ENCODE results near the gene COL4A2. TPM values are rescaled to one million over a fixed set of nuclear protein-coding genes. Genes with fewer than 3 reads are reported as not detected.

Gene COL4A2
- total RNA-seq, 6 donors from 2014 or later = 169 to 458 (median 258) TPM

- no peak for TF ChIP-seq EP300 (IDR thresholded peaks at IDR 0.05)
- no peak for TF ChIP-seq POLR2AphosphoS5 (IDR thresholded peaks at IDR 0.05)
- TF ChIP-seq CTCF (IDR thresholded peaks at IDR 0.05) = no peak
- no peak for TF ChIP-seq POLR2A (IDR thresholded peaks at IDR 0.05)
- 2% methylated on average over 29 to 63 of the region's 64 CpGs for WGBS, 2 donors
- peaks cover 24 to 62% (median 34%) of the 10 kb centered on the region in 4 donors for H3K4me1 ChIP-seq
- H3K4me3 ChIP-seq = peak overlapping the region; percentile 56 to 81 (median 71)
- H3K36me3 ChIP-seq = peaks cover 0 to 9% (median 0%) of the 10 kb centered on the region in 4 donors
- peak; percentile 25 to 37 for ATAC-seq (ENCODE audit: low FRiP score in 2 of 2)
- H3K9me3 ChIP-seq = no peaks in the 10 kb centered on the region
- H3K27me3 ChIP-seq = peaks cover 0 to 7% (median 3%) of the 10 kb centered on the region in 4 donors
- DNase-seq = peak in 1 of 2 donors; percentile 86
- H3K27ac ChIP-seq = peak overlapping the region; percentile 91 to 95 (median 93)
Measured at GRCh38 chr13:110307767-110308655, 927 bp downstream of the COL4A2 start.

DNA sequence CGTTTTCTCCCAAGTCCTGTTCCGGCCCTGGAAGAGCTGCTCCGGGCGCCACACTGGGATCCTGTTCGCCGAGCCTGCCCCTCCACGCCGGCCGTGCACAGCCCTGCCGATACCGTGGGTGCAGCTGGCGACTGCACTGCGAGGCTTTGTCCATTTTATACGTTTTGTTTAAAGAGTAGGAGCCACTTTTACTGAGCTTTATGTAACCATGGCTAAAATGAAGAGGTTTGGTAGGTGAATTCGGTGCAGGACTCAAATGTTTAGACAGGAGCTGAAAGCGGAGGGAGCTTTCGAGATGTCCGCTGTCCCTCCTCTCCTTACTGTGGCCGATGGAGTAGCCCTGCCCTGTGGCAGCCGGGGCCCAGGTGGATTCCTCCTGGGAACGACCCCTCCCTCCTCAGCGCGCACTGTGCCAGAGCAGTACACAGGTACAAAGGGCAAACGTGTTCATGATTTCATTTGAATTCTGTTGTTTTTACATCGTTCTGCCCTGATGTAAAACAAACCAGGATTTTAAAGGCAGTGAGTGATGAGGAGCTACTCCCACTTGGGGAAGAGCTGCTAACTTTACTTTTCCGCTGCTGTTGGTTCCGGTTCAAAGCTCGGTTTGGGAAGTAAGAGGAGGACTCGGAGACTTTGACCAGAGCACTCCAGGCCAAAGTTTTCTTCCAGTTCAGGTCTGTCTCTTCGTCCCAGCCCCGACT is 1.7 kb downstream of the COL4A2 start:
- 12 to 18% methylated on average over 16 to 31 of the region's 31 CpGs for WGBS, 2 donors
- Histone ChIP-seq H3K27me3 (peaks cover 0 to 7% (median 3%) of the 10 kb centered on the region in 4 donors), H3K36me3 (peaks cover 0 to 6% (median 0%) of the 10 kb centered on the region in 4 donors), H3K4me3 (peak overlapping the region; percentile 56 to 81 (median 71)), H3K27ac (peak overlapping the region; percentile 91 to 95 (median 93)), H3K4me1 (peaks cover 16 to 59% (median 31%) of the 10 kb centered on the region in 4 donors), H3K9me3 (no peaks in the 10 kb centered on the region)
- ATAC-seq (ENCODE audit: low FRiP score in 2 of 2) (peak in 1 of 2 donors; percentile 18), DNase-seq (no peak)
- TF ChIP-seq EP300 (IDR thresholded peaks at IDR 0.05) = no peak
- TF ChIP-seq POLR2AphosphoS5 (IDR thresholded peaks at IDR 0.05) = no peak
- no peak for TF ChIP-seq CTCF (IDR thresholded peaks at IDR 0.05)
- no peak for TF ChIP-seq POLR2A (IDR thresholded peaks at IDR 0.05)

DNA sequence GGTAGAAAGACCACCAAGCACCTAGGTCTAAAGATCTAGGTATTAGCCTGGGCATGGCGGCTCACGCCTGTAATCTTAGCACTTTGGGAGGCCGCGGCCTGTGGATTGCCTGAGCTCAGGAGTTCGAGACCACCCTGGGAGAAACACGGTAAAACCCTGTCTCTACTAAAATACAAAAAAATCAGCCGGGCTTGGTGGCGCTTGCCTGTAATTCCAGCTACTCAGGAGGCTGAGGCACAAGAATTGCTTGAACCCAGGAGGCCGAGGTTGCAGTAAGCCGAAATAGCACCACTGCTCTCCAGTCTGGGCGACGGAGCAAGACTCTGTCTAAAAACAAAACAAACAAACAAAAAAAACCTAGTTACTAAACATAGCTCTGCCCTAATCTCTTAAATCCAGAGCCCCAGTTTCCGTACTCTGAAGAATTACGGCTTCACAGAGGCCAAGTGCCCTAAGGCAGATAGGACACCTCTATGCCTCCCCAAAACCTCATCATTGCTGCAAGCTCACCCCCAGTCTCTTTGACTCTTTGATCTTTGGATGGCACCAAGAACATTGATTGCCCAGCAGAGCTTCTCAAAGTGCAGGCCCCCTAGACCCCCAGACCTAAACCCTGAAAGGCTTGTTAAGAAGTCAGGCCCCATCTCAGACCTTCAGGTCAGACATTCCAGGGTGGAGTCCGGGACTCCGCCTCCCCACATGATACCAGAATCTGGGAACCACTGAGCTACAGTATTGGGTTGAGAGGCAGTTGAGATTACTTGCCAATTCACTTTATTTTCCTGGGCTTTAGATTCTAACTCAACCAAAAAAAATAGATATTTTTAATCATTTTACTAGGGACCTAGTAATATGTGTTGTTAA is 2.8 kb downstream of the COL4A2 start:
- DNase-seq (no peak), ATAC-seq (ENCODE audit: low FRiP score in 2 of 2) (no peak)
- Histone ChIP-seq H3K36me3 (peaks cover 0 to 4% (median 0%) of the 10 kb centered on the region in 4 donors), H3K27me3 (peaks cover 0 to 7% (median 3%) of the 10 kb centered on the region in 4 donors), H3K27ac (peak overlapping the region; percentile 91 to 95 (median 93)), H3K9me3 (no peaks in the 10 kb centered on the region), H3K4me1 (peaks cover 14 to 65% (median 33%) of the 10 kb centered on the region in 4 donors), H3K4me3 (peak overlapping the region; percentile 8 to 81 (median 71))
- TF ChIP-seq EP300 (IDR thresholded peaks at IDR 0.05) = no peak
- no peak for TF ChIP-seq POLR2AphosphoS5 (IDR thresholded peaks at IDR 0.05)
- no peak for TF ChIP-seq CTCF (IDR thresholded peaks at IDR 0.05)
- no peak for TF ChIP-seq POLR2A (IDR thresholded peaks at IDR 0.05)
- WGBS, 2 donors = 64% methylated on average over 16 of the region's 16 CpGs
